ENCODE measurements around the gene DNMBP.
"Not testable (repeated sequence)": the region's sequence is repeated elsewhere in the genome, so short reads cannot be mapped to it uniquely, and the experiment has no call there.

The DNMBP gene

DNA sequence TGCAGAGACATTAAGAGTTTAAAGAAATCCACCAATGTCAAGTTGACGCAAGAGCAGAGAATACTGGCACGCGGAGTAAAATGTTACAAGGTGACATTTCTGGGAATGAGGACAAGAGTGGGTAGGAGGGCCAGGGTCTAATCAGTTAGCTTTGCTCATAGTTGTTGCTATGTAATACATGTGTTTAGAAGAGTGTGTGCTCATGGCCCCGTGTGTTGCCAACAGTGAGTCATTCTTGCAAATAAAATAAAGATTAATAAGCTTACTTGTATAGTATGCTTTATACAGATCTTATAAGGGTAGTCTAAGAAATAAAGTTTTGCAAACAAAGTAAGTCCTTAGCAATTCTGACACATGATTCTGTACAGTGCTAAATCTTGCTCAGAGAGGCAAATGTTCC is 64.5 kb downstream of the DNMBP start:
- DNase-seq = no peak

DNA sequence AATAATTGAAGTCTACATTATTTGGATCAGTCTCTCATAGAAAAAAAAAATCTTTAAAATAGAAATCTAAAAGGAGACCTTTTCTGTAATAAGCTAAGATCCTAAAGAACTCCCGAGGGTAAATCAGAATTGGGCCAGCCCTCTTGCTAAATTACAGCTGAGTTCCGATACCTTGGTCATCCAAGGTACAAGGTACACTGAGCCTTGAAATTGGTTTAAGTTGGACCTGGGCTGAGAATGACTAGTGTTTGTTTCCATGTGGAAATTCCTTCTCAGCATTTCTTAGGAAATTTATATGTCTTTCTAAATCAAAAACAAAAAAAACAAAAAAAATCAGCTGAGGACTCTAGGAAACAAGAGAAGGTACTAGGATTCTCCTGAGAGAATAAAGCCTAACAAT is 64.9 kb downstream of the DNMBP start:
- DNase-seq = no peak

DNA sequence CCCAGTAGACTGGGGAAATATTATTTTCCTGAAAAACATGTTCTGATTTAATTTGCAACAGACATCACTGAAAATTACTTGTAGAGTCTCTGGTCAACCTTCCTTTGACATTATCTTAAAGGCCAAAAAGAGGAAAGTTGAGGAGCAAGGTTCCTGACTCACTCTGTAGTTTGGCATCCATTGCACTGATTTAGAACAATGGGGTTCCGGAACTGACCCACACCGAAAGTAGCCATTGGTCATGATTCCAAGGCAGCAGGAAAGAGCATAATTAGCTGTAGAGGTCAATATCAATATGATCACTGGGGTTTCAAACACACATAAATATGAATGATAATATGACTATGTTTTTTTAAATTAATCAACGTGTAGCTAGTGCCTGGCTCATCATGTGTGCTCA is 65.8 kb downstream of the DNMBP start:
- DNase-seq = no peak

DNA sequence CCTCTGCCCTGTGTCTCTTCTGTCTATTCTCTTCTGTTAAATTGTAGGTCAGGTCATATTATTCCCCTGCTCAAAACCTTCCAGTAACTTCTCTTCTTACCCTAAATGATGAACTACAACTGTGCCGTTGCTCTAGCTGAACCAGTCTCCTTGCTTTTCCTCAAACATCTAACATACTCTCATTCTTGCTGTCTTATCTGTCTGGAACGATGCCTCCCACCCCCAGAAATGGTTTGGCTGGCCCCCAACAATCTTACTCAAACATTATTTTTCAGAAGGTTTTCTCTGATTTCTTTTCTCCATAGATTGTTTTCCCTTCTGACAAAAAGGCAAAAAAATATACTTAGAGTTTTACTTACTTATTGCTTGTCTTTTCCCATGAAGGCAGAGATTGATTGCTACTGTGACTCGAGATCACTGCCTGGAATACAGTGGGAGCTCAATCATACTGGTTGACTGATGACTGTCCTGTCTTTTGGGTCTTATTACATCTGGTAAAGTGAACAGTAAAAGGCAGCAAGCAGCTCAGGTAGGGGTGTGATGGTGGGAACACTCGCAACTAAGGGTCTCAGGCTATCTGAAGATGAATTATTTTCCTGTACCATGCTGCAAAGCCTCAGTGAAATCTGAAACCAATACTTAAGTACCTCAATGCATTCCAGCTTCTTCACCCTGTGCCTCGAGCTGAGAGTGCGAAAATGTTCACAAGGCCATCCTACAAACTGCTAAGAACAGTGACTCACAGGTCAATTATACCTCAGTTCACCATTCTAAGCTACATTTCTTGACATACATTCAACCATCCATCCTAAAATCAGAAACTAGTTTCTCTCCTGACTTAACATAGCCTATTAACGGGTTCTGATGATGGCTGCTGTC is 67.6 kb downstream of the DNMBP start:
- no peak for DNase-seq

DNA sequence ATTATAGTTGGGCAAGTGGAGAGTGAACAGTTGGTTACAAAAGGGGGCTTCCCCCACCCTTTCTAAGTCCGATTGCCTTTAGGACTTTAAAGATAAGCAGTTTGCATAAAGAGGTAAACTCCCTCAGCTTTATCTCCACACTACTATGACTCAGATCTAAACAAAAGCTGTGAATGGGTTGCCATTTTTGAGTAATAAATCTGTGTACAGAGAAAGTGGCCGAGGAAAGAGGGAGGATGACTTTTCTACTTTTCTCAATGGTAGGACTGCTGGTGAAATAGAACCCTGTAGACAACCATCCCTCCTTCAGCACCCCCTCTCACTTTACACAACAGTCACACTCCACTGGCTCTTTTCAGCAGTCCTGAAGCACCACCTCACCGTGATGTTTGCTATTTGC is 71.2 kb downstream of the DNMBP start:
- DNase-seq = no peak

DNA sequence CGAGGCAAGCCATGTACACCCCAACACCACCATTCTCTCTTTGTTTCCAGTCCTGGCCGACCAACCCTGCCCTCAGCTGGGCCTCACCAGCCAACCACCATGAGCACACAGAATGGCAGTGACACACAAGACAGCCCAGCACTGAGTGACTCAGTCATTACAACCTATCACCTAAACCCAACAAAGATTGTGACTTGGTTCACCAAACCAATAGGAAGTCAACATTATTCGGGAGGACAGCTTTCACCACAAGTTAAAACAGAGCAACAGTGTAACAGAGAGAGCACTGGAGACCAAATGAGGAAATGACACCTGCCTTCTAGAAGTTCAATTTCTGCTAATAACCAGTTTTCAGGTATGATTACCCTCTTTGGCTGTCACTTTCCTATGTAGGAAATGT is 72.1 kb downstream of the DNMBP start:
- DNase-seq = no peak

DNA sequence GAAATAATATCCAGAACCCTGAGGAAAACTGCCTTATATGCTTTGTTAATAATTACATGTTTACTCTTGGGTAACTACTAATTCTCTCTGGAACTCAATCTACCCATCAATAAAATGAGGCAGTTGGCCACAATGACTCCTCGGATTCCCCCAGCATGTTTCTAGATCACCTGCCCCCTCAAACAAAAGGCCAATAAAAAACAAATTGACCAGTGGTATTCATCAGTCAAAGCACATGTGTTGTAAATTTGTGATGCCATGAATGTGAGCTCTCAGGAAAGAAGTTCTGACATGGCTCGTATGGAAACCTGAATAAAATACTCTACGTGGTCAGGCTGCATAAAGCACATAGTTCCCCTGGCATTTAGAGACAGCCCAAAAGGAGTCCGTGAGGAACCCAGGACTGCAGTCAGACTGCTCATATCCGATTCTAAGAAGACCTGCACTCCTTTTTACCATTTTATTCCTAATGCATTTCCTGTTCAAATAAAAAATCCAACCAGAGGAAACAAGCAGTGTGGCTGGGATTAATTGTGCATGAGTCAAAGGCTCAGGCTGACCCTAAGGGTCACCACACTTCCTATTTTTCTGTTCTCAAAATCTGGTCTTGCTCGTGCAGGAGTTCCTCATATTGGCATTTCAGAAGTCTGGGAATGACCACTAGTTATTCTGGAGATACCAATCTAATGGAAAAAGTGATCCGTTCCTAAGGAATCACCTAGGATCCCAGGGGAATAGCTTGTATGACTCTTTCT is 77.4 kb downstream of the DNMBP start:
- not testable (repeated sequence) for DNase-seq

DNA sequence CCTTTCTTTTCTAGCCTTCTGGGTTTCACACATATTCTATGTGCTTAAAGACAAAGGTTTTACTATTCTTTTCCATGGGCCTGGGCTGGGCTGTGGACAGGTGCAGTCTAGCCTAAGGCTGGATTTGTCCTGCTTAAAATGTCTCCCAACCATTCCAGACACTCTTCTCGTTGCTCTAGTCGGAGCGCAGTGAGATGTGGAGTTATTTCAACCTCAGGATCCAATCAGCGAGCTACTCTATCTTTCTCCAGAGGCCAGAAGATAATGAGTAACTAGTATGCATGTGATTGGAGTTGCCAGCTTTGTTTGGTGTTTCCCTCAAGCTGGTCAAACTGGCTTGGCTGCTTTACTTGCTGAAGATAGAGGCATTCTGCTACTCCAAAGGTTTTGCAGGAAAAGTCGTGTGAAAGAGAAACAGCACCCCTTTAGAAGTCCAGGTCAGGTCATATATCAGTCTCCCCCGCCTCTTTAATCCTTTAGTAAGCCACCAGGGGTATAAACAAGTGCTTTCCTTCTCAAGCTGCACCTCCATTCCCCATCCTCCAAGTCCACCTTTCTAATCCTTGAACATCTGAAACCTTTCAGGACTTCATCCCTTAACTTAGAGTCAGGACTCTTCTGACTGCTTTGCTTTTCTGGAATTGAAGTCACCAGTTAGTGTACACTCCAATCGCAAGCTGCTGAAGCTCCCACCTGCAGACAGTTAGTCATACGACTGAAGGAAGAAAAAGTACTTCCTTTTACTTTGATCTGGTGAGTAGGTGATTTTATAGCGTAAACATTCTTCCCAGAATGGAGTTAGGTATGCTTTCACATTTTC is 78.8 kb downstream of the DNMBP start:
- DNase-seq = no peak

DNA sequence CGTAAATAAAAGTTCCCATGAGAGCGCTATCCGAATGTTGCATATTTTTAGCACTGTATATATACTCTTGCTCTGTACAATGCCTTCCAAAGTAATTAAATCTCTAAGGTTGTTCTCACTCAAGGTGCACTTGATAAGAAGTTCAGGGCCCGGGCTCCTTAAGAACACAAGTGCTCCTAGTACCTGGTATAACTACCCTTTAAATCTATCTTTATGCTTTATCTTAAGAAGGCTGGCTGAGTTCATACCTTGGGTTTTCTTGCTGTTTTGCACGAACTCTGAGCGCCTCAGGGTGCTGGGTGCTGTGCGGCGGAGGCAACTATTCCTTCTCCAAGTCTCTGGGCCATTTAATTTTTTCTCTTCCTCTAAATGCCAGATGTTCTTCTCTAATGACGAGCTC is 80.4 kb downstream of the DNMBP start:
- no peak for DNase-seq

DNA sequence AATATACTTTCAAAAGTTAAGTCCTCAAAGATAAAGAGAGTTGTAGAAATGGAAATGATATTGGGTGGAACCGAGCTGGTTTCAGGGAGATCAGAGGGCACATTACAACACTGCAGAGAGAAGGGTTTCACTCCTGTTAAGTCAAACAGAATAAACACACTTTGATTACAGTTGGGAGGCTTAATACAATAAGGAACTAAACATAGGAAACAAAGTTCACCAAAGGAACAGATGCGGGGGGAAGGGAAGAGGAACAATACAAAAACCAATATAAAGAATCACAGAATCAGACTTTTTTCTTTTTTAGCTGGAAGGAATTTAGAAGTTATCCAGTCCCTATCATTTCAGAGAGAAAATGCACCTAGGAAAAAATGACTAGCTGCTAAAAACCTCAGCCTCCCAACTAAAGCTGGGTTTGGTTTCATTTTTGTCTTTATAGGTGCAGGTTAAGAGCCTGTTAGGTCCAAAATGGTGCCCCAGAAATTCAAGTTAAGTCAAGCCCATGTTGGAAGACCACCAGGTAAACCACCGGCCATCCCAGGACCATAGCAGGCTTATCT is 81.9 kb downstream of the DNMBP start:
- DNase-seq = no peak

DNA sequence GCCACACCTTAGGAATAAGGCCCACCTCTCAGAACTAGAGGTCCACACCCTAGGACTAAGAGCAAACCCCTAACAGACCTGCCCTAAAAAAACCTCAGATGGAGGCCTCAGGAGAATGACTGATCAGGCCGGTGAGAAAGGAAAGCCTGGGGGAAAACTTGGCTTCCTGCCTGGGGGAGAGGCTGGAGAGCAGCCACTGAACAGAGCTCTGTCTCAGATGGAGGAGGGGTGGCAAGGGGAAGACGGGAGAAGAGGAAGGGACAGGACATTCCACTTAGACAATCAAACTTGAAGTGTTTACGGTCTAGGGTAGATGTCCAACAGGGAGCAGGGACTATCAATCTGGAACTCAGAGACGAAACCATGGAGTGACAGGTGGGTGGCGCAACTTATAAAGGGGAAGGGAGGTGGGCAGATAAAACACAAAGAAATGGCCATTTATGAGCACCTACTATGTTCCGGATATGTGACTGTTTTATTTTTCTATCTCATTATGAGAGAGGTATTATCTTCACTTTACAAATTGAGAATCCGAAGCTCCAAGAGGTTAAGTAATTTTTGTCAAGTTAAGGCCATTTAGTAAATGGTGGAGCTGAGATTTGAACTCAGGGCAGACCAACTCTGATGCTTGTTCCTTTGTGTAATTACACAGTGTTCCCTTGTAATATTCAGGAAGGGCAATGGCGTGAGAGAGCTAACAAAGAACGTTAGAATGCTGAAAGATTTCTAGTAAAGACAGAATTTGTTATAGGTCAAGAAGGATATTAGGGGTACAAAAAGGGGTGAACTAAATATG is 82.6 kb downstream of the DNMBP start:
- no peak for DNase-seq

DNA sequence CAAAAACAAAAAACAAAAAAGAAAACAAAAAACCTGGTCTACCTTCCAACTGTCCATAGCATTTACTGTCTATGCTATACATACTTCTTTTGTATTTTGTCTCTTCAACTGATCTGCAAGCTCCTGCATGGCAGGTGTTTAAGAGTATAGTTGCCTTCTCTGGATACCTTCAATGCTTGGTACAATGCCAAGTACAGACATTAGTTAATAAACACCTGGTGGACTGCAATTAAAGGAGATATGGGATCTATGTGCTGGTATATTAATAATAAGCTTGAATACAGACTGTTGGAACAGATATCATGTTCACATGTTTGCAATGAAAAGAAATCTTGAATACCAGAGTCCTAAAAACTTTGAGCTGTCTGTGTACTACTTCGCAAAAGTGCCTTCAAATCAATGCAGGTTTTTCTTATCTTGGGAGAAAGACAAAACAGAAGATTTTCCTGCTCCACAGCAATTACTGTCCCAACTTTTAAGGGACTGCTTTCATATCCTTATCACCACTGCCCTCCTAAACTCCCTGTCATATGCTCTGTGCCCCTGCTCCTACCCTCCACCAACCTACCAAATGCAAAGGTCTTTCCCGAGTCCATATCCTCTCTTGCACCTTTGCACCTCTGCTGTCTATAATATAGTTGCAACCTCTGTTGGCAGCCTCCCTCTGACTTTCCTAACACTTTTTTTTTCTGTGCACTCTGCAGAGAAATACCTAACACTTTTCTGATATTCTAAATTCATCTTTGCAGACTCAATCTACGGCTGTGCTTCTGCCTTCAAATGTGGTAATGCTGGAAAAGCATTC is 85.1 kb downstream of the DNMBP start:
- no peak for DNase-seq

DNA sequence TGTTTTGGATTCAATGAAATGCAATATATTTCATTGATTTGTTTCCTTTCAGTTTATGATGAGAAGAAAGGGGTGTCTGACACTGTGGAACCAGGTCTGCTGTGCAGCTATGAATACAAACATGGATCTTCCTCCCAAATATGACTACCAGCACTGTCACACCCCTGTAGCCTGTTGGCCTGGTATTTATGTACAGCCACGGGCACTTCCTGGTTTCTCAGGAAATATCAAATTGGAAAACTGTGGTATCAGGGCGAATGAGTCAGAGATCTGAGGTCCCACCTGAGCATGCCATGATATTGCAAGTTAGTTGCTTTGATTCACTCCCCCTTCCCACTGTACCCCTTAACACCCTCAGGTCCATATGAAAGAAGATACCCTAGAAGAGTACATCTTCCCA is 87.8 kb downstream of the DNMBP start:
- DNase-seq = no peak

DNA sequence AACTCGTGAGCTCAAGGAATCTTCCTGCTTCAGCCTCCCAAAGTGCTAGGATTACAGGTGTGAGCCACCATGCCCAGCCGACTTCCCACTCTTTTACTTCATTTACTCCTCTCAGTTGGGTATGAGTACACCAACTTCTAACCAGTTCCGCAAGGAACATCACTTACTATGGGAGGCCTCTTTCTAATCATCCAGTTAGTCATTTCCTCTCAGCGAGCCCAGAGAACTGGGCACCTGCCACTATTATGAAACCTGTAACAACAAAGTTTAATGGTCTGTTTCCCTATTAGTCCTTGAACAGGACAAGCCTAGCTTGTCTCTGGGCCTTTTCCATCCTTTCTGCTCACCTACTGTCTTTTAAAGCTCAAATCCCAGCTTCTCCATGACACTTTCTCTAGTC is 88.8 kb downstream of the DNMBP start:
- no peak for DNase-seq

DNA sequence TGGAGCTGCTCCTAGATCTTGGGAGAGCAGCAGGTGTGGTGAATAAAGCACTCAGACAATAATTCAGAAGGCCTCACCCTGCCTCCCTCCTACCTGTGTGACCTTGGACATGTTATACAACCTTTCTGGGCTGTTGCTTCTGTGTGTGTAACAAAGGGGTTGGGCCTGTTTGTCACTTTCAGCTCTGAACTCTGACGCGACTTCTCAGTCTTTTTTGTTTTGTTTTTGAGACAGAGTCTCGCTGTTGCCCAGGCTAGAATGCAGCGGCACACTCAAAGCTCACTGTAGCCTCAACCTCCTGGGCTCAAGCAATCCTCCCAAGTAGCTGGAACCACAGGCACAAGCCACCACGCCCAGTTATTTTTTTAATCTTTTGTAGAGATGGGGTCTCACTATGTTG is 89.3 kb downstream of the DNMBP start:
- DNase-seq = no peak

DNA sequence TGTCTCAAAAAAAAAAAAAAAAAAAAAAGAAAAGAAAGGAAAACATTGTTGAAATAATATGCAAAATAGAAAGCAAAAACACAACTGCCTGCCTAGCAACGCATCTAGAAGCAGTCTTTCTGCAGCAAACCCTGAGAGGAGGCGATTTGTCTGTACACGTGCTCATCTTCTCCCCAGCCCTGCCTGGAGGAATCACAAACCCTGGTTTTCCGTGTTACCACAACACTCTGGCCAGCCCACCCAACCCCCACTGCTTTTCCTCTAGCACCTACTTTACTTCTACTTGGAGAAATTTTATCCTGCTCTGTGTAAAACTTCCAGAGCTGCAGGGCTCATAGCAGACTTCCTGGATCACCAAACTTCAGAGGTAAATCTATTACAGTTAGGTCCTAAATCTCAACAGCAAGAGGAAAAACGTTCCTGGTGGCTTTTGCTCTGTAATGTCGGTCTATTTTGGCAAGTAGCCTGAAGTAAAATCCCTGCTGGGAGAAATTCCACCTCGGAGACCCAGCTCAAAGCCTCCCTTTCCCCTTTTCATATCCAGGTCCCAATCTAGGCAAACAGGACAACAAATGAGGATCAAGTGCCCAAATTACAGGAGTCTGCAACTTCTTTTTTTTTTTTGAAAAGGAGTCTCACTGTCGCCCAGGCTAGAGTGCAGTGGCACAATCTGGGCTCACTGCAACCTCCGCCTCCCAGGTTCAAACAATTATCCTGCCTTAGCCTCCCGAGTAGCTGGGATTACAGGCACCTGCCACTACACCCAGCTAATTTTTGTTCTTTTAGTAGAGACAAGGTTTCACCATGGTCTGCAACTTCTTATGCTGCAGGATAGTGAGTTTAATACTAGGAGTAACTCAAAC is 91.6 kb downstream of the DNMBP start:
- no peak for DNase-seq

DNA sequence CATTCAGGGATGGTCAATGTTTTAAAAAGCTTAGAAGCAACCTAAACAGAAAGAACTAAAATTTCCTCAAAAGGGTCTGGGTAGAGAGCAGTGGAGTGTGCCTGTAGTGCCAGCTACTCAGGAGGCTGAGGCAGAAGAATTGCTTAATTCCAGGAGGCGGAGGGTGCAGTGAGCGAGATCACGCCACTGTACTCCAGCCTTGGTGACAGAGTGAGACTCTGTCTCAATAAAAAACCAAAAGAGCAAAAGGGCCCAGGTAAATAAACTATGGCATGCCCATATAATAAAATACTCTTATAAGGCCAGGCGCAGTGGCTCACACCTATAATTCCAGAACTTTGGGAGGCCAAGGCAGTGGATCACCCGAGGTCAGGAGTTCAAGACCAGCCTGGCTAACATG is 93.0 kb downstream of the DNMBP start:
- DNase-seq = no peak

DNA sequence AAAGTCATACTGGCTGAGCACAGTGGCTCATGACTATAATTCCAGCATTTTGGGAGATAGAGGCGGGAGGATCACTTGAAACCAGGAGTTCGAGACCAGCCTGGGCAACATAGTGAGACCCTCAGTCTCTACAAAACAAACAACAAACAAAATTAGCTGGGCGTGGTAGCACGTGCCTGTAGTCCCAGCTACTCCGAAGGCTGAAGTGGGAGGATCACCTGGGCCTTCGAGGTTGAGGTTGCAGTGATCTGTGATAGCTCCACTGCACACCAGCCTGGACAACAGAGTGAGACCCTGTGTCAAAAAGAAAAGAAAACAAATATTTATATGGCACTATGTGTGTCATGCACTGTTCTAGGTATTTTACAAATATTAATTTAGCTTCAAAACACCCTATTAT is 94.3 kb downstream of the DNMBP start:
- DNase-seq = no peak

DNA sequence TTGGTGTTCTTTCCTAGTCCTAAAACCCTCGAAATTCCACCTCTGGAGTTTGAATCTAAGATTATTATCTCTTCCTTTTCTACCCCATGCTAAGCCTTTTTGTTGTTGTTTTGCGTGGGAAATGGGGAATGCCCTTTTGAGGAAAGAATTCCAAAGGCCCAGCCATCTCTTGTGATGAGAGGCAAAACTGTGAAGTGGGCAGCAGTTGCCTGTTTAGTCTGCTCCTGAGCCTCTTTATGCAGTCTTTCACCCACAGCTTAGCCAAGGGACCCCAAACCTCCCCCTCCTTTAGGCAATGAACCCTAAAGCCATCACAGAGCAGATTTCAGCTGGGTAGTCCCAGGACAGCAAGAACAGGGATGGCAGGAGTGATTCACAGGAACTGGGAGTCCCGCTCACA is 95.5 kb downstream of the DNMBP start:
- DNase-seq = no peak

DNA sequence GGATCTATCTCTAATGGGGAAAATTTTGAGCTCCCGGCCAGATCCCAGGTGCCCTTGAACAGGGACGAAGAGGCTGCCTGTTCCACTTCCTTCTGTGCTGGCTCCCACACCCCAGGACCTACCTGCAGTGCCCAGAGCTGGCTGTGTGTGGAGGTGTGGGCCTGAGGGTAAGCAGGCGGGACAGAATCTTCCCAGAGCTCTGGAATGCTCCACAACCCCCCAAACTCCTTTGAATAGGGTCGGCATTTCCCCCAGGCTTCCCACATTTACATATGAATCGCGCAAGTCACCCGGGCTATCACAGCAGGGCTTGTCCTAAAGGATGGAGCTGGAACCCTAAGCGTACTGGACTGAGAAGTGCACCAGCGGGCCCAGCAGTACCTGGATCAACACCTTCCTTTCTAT is 95.9 kb downstream of the DNMBP start:
- DNase-seq = no peak
